NCI-H2227 (cell line): ENCODE results near the gene OR2AE1.

Experiments used
- DNase-seq: peaks from one replicate; lab custom pipeline; 2025; ENCODE audit not compliant: unreplicated experiment; lab: John Stamatoyannopoulos, UW

Gene OR2AE1

DNA sequence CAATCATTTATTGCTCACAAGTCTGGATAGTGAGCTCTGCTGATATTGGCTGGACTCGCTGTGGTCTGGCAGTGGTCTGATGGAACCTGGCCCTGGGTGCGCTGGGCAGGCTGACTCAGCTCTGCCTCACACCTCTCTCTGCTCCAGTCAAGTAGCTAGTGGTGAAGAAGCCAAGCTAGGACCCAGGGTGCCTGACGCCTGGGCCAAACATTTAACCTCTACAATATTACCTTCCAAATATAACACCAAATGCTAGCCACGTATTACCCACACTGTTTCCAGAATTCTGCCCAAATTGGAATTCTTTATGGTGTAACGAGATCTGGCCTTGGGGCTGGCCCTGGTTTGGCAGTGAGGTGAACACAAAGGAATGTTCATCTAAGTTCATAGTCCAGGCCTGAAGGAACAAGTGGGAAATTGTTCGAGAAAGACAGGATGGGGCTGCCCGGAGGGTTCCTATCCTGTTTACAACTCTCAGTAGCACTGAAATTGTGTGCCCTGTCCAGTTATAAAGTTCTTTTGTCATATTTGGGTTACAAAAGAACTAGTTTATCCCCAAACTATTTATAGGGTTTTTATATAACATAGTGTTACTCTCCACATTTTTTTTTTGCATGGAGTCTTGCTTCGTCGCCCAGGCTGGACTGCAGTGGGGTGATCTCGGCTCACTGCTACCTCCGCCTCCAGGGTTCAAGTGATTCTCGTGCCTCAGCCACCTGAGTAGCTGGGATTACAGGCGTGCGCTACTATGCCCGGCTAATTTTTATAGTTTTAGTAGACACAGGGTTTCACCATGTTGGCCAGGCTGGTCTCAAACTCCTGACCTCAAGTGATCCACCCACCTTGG is 16.3 kb downstream of the OR2AE1 start:
- DNase-seq = no peak

DNA sequence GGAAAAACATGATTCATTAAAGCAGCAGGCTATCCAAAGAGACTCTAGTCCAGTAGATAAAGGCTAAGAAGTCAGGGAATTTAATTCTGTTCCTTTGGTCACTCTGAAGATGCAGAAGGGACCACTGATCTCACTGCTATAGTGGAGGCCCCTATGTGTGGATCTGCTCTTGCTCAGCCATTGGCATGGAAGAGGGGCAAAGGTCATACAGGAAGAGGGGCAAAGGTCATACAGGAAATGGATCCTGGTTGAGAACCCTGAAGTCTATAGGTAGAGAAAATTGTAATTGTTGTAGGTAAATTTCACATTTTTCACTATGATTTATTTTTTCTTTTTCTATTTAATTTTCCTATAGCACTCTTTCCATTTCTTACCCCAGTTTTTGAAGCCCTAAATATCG is 21.6 kb downstream of the OR2AE1 start:
- DNase-seq = no peak

DNA sequence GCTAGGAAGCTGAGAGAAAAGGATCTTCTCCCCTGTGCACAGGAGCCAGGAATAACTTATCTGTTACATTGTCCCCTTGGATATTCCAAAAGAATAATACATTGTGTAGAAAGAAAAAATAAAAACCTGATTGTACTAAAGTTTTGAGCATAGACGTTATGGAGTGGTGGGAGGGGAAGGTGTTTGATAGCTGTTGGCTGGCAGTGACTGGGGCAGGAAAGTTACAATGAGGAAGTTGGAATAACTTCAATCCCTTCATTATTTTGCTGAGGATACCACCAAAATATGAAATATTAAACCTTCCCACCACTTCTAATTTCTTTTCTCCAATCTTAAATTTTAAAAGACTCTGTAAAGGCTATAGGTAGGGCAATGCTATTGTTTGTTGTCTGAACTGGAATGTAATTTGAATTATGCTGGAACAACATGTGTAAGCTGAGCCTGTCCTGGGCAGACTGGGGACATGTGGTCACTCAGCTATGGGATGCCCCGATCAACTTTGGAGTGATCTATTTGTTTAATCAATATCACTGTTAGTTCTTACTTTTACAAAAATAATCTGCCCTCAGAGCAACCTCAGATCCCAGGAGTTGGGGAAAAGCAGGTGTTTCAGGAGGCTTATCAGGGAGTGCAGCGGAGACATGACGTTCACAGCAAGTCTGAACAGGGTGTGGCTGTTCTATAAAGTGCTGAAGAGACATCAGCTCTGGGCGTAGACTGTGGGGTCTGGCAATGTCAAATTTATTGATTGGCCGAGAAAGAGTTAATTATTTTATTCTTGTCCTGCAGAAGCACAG is 28.2 kb downstream of the OR2AE1 start:
- no peak for DNase-seq

DNA sequence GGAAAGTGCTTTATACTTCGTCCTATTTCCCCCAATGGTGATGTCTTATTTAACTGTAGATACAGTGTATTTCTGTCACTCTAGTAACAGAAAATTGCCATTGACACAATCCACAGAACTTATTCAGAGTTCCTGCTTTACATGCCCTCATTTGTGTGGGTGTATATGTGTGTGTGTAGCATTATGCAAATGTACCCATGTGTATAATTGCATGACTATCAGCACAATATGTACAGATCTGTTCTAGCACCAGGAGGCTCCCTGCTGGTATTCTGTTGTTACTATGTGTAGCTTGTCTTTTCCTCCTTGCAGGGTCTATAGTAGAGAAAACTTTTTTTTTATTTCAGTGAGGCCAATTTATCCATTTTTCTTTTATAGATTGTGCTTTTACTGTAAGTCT is 32.5 kb downstream of the OR2AE1 start:
- DNase-seq = no peak

DNA sequence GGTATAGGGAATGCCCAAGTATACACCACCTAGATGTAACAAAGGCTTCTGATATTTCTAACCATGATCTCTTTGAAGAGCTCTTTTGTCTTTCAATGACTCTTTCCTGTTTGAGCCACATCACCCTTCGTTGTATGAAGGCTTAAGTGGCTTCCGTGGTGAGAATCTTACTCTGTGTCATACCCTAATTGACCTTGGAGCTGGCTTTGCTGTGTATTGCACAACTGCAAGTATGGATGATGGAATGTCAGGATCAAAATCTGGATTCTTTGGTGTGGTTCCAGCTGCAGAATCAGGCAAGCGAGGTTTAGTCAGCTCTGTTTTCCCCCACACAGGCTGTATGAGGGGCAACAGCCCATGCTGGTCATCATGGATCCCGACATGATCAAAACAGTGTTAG is 33.0 kb downstream of the OR2AE1 start:
- no peak for DNase-seq

DNA sequence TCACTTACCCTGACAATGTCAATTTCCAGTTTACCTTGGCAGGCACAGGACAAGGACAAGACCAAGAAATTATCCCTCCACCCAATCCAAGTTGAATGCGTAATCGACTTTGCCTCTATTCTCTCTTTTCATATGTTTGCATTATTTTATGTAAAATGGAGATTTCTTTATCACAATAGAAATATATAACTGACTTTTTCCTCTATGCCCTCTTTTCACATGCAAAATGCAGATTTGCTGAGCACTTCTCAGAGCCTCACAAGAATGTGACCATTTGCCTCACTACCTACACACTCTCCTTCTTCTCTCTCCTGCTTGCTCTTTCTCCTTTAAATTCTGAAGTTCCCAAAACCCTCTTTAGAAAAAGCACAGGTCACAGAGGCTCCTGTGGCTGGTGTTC is 33.9 kb downstream of the OR2AE1 start:
- no peak for DNase-seq

DNA sequence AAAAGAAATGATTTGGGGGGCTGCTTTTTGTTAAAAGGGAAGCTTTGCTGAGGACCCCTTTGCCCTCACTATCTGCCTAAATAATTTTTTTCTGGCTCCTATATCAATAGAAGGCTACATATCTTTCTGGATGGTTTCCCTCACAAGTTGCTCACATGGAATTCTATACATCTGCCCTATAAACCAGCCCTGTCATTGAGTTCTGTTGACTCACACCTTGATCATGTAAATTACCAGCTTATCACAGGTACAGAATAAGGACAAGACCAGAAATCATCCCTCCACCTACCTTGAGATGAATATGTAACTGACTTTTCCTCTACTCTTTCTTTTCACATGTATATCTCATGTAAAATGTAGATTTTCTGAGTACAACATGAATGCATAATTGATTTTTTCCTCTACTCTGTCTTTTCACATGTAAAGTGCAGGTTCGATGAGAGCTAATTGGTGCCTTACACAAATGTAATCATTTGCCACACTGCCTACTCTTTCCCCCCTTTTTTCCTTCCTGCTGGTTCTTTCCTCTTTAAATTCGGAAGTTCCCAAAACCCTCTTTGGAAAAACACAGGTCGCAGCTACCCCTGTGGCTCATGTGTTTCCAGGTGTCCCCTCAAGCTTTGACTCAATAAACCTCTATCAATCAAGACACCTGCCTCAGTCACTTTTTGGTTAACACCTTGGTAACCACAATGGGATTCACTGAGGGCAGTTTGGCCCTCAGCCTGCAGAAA is 36.5 kb downstream of the OR2AE1 start:
- no peak for DNase-seq

DNA sequence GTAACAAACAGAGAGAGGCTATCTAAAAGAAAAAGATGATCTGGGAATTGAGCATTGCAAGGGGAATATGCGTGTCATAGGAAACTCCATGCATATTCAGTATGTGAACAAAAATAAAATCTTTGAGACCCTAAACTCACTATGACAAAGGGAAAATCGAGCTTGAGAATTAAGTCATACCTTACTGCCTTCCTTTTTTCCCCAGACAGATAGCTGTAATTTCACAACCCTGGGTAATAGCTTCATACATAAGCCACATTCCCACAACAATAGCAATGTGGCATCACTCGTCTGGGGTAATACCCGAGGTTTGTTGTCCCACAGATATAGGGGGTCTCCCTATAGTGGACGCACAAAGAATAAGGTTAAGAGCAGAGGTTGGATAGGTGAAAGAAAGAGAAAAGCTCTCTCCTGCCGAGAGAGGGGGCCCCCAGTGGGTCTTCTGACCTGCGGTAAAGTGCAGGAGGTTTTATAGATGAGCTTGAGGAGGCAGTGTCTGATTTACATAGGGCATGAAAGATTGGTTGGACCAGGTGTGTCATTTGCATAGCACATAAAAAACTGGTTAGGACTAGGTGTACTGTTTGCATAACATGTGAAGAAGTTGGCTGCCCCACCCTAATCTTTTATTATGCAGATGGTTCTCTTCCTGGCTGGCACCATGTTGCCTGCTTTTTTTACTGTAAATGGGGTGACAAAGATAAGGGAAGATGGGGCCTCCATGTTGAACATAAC is 37.4 kb downstream of the OR2AE1 start:
- DNase-seq = no peak

DNA sequence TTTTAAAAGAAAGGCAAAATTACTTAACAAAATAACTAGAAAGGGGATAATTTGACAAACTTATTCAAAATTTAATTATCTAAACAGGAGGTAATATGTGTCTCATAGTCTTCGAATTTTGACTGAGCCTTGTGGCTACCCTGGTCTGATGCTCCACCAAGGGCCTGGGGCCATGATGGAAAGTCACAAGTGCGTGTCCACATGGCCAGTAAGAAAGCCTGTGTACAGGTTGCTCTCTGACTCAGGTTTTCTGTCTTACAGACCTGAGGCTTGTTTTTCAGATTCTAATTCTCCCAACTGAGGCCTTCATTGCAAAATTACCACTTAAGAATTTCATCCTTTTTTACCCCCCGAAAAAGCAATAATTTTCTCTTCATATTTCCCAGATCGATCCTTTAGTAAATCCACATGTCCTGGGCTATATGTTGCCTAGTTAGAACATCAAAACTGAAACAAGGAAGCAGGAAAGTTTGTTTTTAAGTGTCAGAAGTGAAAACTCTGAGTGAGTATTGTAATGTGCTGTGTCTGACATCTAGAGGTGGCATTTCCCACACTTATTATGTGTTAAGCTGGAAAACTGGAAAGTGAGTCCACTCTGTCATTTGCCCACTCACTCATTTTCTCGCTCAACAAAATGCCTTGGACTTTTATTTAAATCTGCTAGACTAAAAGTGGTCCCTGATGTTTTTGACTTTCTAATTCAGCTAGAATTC is 39.0 kb downstream of the OR2AE1 start:
- DNase-seq = no peak

DNA sequence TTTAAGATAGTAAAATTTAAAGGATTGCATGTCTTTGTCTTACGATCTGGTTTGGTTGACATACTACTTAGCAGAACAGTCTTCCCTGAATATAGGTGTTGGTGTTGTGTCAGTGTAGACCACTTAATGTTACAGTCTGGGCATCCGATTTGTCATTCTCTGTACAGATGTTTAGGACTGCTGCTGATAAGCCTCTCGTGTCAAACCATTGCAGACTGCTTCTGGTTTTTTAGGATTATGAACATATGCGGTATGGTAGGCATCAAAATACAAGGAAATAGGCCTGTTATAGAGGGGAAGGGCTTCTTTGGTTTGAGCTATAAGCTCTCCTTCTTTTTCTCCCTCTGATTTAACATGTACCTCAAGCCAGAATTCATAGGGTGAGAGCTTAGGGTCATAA is 41.6 kb downstream of the OR2AE1 start:
- no peak for DNase-seq

DNA sequence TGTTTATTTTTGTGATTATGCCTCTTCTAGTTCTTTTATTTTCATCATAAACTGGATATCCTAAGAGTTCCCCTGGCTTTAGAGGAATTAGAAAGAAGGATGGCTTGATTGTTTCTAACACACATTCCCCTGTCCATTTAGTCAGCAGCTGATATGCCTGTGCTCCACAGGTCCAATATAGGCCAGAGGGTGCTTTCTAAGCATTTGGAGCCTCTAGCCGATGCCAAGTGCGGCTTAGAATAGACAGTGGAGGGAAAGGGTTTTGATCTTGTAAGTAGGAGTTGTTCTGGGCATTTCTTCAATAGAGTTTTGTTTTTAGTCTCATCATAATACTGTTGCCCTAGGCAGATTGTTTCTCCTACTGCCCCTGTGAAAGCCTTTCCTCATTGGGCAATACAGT is 42.5 kb downstream of the OR2AE1 start:
- no peak for DNase-seq

DNA sequence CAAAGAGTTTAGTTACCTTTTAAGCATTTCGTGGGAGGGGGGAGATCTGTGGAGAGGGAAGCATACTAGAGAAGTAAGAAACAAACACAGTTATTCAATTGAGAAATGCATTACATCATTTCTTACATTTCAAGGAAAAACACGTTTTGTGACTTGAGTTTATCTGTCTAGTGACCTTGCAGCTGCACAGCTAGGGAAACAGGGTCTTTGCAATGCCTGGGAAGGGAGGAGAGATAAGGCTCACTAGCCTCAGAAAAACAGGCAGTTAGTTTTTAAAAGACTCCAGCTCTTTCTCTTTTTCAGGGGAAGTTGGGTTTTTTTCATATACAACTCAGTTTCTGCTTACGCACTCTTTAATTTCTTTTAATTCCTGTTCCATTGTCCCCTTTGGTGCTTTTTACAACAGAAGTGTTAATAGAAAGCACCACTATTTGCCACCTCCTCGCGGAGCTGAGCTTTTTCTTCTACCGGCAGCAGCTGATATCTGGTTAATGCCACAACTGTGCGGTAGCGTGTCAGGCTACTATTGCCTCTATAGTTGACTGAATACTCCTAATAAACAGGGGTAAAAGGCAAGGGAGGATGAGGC is 43.5 kb downstream of the OR2AE1 start:
- DNase-seq = no peak

DNA sequence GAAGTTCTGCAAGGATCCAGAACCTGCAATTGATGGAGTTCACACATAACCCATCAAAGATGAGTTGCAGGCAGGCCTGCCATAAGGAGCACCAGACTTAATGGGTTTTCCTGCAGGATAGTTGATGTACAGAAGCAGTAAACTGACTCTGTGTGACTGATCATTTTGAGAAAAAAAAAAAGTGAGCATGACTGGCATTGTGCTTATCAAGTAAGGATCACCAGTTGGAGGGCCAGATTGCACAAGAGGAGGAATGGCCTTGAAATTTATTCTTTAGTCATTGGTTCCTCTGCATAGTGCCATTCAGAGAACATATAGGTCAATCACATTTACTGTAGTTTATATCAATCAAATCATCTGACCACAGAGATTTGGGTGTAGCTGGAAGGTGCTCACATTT is 45.2 kb downstream of the OR2AE1 start:
- no peak for DNase-seq

DNA sequence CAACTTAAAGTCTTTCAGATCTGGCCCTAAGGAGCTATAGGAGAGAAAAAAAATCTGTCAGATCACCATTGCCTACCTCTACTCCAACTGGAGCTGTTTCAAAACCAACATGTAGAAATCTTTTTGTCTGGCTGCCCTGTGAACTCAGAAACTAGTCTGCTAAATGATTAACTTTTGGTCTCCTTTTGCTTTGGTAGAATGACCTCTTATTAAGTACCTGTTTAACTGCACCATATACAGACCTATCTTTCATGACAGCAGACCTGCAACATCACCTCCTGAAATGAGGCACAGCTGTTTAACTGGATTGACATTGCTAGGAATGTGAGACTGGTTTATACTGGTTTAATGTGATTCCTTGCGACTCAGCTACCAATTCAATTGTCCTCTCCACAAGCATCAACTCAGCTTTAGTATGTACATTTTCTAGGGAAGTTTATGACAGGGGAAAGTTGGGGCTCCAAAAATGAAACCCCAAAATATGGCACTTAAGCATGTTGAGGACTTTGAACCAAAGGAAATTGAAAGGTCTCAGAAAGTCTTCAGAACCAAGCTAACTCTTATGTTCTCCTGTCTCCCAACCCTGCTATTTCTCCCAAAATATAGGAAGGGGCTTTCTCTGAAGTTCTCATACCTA is 47.2 kb downstream of the OR2AE1 start:
- DNase-seq = no peak

DNA sequence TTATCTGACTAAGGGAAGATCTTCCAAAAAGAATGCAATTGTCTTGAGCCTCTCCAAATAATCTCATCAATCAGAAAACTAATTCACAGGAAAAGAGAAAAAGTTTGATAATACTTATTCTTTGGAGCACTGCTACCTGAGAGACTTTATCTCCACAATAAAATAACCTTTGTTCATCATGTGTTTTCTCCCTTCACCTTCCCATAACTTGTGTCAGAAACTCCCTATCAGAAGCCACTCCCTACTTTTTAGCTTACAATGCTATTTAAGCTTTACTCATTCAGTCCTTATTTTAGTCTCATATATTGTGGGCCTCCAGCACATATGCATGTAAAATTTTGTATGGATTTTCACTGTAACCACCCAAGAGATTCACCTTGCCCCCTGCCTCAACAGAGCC is 48.0 kb downstream of the OR2AE1 start:
- DNase-seq = no peak

DNA sequence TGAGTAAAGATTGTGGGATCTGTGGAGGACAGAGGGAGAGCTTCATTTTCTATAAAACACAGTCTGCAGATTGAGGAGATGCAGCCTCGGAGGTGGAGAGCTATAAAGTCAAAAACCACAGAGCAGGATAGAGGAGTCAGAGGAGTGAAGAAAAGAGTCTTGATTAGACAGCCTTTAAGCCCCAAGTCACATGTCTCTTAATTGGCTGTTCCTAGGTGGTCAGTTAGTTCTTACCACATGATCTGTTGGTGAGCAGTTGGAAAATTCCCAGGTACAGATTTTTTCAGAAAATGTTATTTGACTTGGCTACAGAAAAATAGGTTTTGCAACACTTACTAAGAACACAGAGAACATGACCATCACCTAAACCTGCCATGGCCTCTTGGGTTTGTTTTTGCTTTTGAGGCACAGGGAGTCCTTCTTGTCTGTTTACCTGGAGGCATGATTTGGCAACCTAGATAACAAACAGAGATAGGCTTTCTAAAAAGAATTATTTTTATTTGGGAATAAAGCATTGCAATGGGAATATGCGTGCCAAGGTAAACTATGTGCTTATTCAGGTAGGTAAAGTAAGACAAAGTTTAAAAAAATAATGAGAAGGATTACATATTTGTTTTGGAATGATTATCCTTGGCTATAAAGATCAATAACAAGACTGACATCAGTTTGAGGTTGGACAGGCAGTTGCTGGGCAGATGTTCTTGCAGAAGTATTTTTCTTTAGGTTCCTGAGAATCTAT is 49.6 kb downstream of the OR2AE1 start:
- no peak for DNase-seq
